HL-60/S4 treated with phorbol 12-myristate 13-acetate at 8.2 ng/mL for 4 days and 3 days (cell line): ENCODE data around the gene PACSIN1.

ENCODE experiments used
- in situ Hi-C: fragments of 300-500 bp; cut with MboI; formaldehyde crosslinking; loops from 2 replicates; pipeline ENCODE4 v1.15.0; 2022; ENCODE audit warnings: low sequenced_read_pairs

The PACSIN1 gene

DNA sequence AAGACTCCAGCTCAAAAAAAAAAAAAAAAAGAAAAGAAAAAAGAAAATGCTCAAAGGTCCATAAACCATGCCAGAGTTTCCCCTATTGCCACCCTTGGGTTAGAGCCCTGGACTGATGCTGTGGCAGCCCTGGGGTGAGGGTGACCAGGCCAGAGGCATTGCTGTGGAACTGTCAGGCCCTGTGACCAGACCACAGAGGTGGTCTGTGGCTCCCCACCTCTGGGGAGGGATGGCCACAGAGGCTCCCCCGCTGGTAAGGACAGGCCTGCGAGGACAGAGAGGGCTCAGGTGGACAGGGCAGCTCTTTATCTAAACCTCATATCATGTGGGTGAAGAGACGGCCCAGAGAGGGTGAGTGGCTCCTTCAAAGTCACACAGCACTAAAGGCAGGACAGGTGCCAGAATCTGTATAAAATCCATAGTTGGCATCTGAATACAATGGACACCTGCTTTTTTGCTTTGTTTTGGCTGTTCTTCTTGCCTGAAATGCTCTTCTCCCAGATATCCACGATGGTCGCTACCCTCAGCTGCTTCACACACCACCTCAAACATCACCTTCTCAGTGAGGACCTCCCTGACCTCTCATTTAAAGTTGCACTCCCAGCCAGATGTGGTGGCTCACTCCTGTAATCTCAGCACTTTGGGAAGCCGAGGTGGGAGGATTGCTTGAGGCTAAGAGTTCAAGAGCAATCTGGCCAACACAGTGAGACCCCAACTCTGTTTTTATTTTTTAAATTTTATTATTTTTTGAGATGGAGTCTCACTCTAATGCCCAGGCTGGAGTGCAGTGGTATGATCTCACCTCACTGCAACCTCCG lies 112.8 kb downstream of the PACSIN1 start:
- in situ Hi-C loops = no loop called here

DNA sequence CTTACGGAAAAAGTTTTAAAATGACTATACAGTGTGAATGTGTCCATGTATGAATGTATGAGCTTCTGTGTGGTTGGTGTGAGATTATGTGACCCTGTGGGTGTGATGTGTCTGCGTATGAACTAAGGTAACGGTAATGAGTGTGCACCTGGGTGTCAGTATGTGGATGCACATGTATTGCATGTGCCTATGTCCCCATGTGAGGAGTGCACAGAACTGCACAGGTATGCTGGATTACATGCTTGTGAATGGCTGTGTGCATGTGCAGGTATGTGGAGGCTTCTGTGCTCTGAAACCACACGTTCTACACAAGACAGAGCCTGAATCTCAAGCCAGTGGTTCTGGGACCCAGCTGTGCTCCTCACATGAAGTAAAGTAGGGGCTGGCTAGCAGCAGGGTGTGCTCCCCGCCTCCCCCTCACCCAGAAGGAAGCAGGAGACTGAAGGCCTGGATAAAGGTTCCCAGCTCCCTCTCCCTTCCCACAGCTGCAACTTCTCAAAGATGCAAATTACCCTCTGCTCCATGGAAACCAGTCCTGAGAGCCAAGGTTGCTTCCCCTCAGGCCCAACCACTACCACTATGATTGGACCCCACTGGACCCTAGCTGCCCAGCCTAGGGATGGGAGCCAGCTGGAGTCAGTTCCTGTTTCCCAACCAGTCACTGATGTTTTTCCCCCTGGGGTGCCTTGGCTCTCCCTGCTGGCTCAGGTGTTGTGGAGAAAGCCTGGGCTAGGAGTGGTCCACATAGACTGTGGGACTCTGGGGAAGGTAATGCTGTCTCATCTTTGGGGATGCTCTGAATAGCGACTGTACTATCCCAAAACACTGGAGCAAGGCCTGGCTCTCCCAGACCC lies 115.1 kb downstream of the PACSIN1 start:
- in situ Hi-C loops = no loop called here

- in situ Hi-C loops = no loop called here
Observed at GRCh38 chr6:34581561-34581920, 115.7 kb downstream of the PACSIN1 start.

- in situ Hi-C loops = no loop called here
Observed at GRCh38 chr6:34583461-34583860, 117.6 kb downstream of the PACSIN1 start.

GRCh38 chr6:34583861-34584604 lies 118.2 kb downstream of the PACSIN1 start:
- in situ Hi-C loops = no loop called here

- in situ Hi-C loops = no loop called here
Observed at GRCh38 chr6:34584694-34585093, 118.8 kb downstream of the PACSIN1 start.
